Endothelial cell of umbilical vein (primary cell): ENCODE data around the gene PTPRD. TPM values are rescaled to one million over a fixed set of nuclear protein-coding genes. Genes with fewer than 3 reads are reported as not detected.

ENCODE experiments used
- BruUV-seq: library from RNA; stranded (reverse); fragments of 400-500 nt; replicated peaks from 2 replicates; lab custom pipeline; 2021; lab: Mats Ljungman, UMichigan
- CTCF ChIA-PET: fragments of 300-600, 350-600 bp; sonication (Branson Sonifier 250); formaldehyde crosslinking; loops from one replicate; lab custom pipeline; 2021; ENCODE audit warnings: antibody characterized with exemption, inconsistent platforms; lab: Charles Lee
- POLR2A ChIA-PET: fragments of 300-600, 350-600 bp; sonication (Branson Sonifier 250); formaldehyde crosslinking; loops from one replicate; lab custom pipeline; 2021; ENCODE audit warnings: antibody characterized with exemption, inconsistent platforms; lab: Charles Lee
- DNase-seq: peaks from one replicate; pipeline ENCODE4 v3.0.0-alpha.2; 2011; ENCODE audit warnings: low read depth, low spot score
- FAIRE-seq: peaks from 2 replicates; lab custom pipeline; 2011; peaks lifted over from hg19 to GRCh38; lab: Jason Lieb, UNC
- H2AFZ ChIP-seq: 2 replicates; pipeline ENCODE4 v1.6.0; 2012; ENCODE audit warnings: low read depth, low read length, control low read depth, inconsistent platforms
- H3K27ac ChIP-seq: 2 replicates; pipeline ENCODE4 v1.5.1; 2011; ENCODE audit warnings: low read depth, mild to moderate bottlenecking, control low read depth, low read length, moderate library complexity; ENCODE audit not compliant: insufficient read depth
- H3K27me3 ChIP-seq, 2 experiments: 2 replicates each; pipeline versions ENCODE4 v1.6.0 to v1.6.1; 2011; ENCODE audit warnings: low read length in 2 of 2, mixed read lengths in 1 of 2; ENCODE audit not compliant: control insufficient read depth in 2 of 2, insufficient read depth in 2 of 2
- H3K36me3 ChIP-seq, 2 experiments: 2 replicates in 1 of 2; 3 replicates in 1 of 2; pipeline ENCODE4 v1.5.1; 2011; ENCODE audit warnings: low read length in 2 of 2, mild to moderate bottlenecking in 1 of 2, moderate library complexity in 1 of 2; ENCODE audit not compliant: control insufficient read depth in 2 of 2, insufficient read depth in 2 of 2; ENCODE audit errors: extremely low read depth in 1 of 2
- H3K4me1 ChIP-seq: 3 replicates; pipeline ENCODE4 v1.5.1; 2011; ENCODE audit warnings: mild to moderate bottlenecking, low read length; ENCODE audit not compliant: control insufficient read depth, insufficient read depth; ENCODE audit errors: extremely low read depth
- H3K4me2 ChIP-seq: 2 replicates; pipeline ENCODE4 v1.6.1; 2011; ENCODE audit warnings: low read length, control low read depth, mixed read lengths; ENCODE audit not compliant: insufficient read depth
- H3K4me3 ChIP-seq, 3 experiments: fragments of 200-600 bp in 1 of 3; sonication (generic), shearing (Covaris generic) in 1 of 3; replicated peaks in 1 of 3; 2 replicates each; pipeline ENCODE4 v1.5.1; 2011 to 2016; ENCODE audit warnings: control low read depth in 3 of 3, low read length in 3 of 3, mild to moderate bottlenecking in 2 of 3, inconsistent platforms in 1 of 3, low read depth in 1 of 3, moderate library complexity in 1 of 3; ENCODE audit not compliant: insufficient read depth in 1 of 3
- H3K79me2 ChIP-seq: 2 replicates; pipeline ENCODE4 v1.6.0; 2012; ENCODE audit warnings: low read length, inconsistent platforms; ENCODE audit not compliant: control insufficient read depth, insufficient read depth
- H3K9ac ChIP-seq: replicated peaks from 2 replicates; pipeline ENCODE3; 2011; ENCODE audit warnings: low read length, control low read depth; ENCODE audit not compliant: insufficient read depth; ENCODE audit errors: extremely low read depth
- H3K9me1 ChIP-seq: replicated peaks from 3 replicates; pipeline ENCODE4 v1.6.0; 2011; ENCODE audit warnings: mild to moderate bottlenecking, low read length; ENCODE audit not compliant: control insufficient read depth, insufficient read depth; ENCODE audit errors: extremely low read depth
- H3K9me3 ChIP-seq: replicated peaks from 2 replicates; pipeline ENCODE4 v1.5.1; 2012; ENCODE audit warnings: low read length, inconsistent platforms; ENCODE audit not compliant: control insufficient read depth, insufficient read depth
- H4K20me1 ChIP-seq: replicated peaks from 2 replicates; pipeline ENCODE3; 2011; ENCODE audit warnings: mild to moderate bottlenecking, low read length; ENCODE audit not compliant: control insufficient read depth, insufficient read depth; ENCODE audit errors: extremely low read depth
- CTCF ChIP-seq, 2 donors: IDR thresholded peaks; 1 replicate in 1 of 2; 2 replicates in 1 of 2; pipeline ENCODE4 v1.5.1; 2011; ENCODE audit warnings: low read length in 2 of 2, mild to moderate bottlenecking in 2 of 2, moderate library complexity in 2 of 2, control low read depth in 1 of 2, inconsistent platforms in 1 of 2, low read depth in 1 of 2; ENCODE audit not compliant: insufficient read depth in 1 of 2; ENCODE audit errors: extremely low read depth in 1 of 2
- EZH2 ChIP-seq: IDR thresholded peaks from 2 replicates; pipeline ENCODE4 v1.6.1; 2012; ENCODE audit warnings: borderline replicate concordance, low read depth, mild to moderate bottlenecking, moderate library complexity, low read length, inconsistent platforms; ENCODE audit not compliant: severe bottlenecking
- FOS ChIP-seq: IDR thresholded peaks from 2 replicates; pipeline ENCODE4 v1.6.1; 2011; ENCODE audit warnings: mild to moderate bottlenecking, low read length, moderate library complexity, borderline replicate concordance; ENCODE audit not compliant: insufficient read depth
- GATA2 ChIP-seq: IDR thresholded peaks from 2 replicates; pipeline ENCODE4 v1.7.0; 2011; ENCODE audit warnings: low read depth, mild to moderate bottlenecking, moderate library complexity, mixed read lengths, low read length; ENCODE audit not compliant: insufficient read length, insufficient read depth
- JUN ChIP-seq: IDR thresholded peaks from 2 replicates; pipeline ENCODE4 v1.6.1; 2011; ENCODE audit warnings: borderline replicate concordance, low read depth; ENCODE audit not compliant: insufficient read length, insufficient read depth
- MYC ChIP-seq: IDR thresholded peaks from one replicate; pipeline ENCODE4 v1.6.1; 2011; ENCODE audit warnings: mild to moderate bottlenecking, low read depth, low read length
- POLR2A ChIP-seq: IDR thresholded peaks from 2 replicates; pipeline ENCODE4 v1.6.1; 2012; ENCODE audit warnings: low read depth, mild to moderate bottlenecking, control low read depth, low read length
- POLR2AphosphoS5 ChIP-seq: IDR thresholded peaks from 2 replicates; pipeline ENCODE4 v1.6.1; 2012; ENCODE audit warnings: low read depth, mild to moderate bottlenecking, control low read depth, low read length, moderate library complexity; ENCODE audit not compliant: insufficient read depth
- dilution Hi-C: fragments of 300-500 bp; cut with MboI; formaldehyde crosslinking; loops from one replicate; pipeline ENCODE4 v1.15.0; 2019; ENCODE audit warnings: low sequenced_read_pairs; ENCODE audit not compliant: extremely low pct_ligation_motif_present
- intact Hi-C: fragments of 100-400 bp; cut with micrococcal nuclease; formaldehyde crosslinking; loops from one replicate; pipeline ENCODE4 v1.10.0; 2022
- polyA plus RNA-seq, 4 experiments: library from polyadenylated mRNA; depleted of rRNA in 3 of 4; stranded (reverse) in 3 of 4; unstranded in 1 of 4; fragments of >200 nt; gene quantifications; 2 replicates each; pipeline versions ENCODE4 v1.2.1 to v1.2.3, GENCODE V29; 2011 to 2012; ENCODE audit warnings: missing spikeins in 1 of 4
- total RNA-seq: library from RNA; stranded (reverse); gene quantifications from 2 replicates; pipeline ENCODE4 v1.2.3, GENCODE V29; 2021
- TF ChIP-seq, protein P1 (sequence below): IDR thresholded peaks from 2 replicates; pipeline ENCODE4 v1.6.1; 2011; ENCODE audit not compliant: insufficient read depth, insufficient read length

The PTPRD gene
- total and polyA plus RNA-seq, 2 donors (not counting 3 experiments of a cell fraction or from before 2014, with no cell fraction given), result 5.5 to 5.7 TPM

DNA sequence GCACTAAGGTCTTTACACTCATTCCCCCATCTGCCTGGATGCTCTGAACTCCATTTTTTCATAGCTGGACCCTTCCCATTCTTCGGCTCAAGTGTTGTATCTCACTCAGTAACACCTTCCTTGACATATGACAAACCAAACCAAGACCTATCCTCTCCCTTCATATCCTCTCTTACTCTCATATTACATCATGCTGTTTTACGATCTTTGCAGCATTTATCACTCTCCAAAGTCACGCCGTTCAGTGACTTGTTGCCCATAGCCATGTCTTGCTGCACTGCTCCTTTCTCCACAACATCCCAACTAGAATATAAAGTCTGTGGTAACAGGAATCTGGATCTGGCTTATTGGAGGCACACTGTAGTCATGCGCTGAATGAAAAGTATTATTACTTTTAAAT, 1889.6 kb downstream of the PTPRD start:
- H3K4me1 ChIP-seq, result peaks cover 4% of the 10 kb centered on the region
- CTCF ChIA-PET, result interaction anchor here (0.6 to 1.5 kb wide), 2 partner anchors 13 to 173 kb away, joined by 3 read pairs; no protein-coding TSS in a partner anchor
- H3K4me3 ChIP-seq, result no peak overlapping the region
- BruUV-seq, result no TSS peak
- H3K27ac ChIP-seq, result no peak overlapping the region
- no peaks in the 10 kb centered on the region for H3K9me3 ChIP-seq
- POLR2A ChIA-PET, result no interaction called here
- H3K4me2 ChIP-seq, result no peak overlapping the region
- H2AFZ ChIP-seq, result no peak overlapping the region
- TF ChIP-seq CTCF (IDR thresholded peaks at IDR 0.05; ENCODE audit: extremely low read depth in 1 of 2, insufficient read depth in 1 of 2, low read depth in 1 of 2, low read length in 2 of 2) (no peak), MYC (no peak), FOS (no peak), POLR2AphosphoS5 (no peak), GATA2 (no peak), POLR2A (no peak), JUN (no peak), EZH2 (no peak)
- TF ChIP-seq, protein P1, sequence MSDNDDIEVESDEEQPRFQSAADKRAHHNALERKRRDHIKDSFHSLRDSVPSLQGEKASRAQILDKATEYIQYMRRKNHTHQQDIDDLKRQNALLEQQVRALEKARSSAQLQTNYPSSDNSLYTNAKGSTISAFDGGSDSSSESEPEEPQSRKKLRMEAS, result no peak
- H3K27me3 ChIP-seq, result no peaks in the 10 kb centered on the region
- FAIRE-seq, result no peak
- intact Hi-C loops (no loop called here), dilution Hi-C loops (no loop called here)
- no peak overlapping the region for H3K9ac ChIP-seq
- no peak for DNase-seq
- H3K9me1 ChIP-seq, result no peaks in the 10 kb centered on the region
- no peaks in the 10 kb centered on the region for H4K20me1 ChIP-seq
- no peaks in the 10 kb centered on the region for H3K36me3 ChIP-seq
- no peaks in the 10 kb centered on the region for H3K79me2 ChIP-seq
